RPMI8226 (cell line): Measurements from ENCODE around the gene PLSCR2.
"Not testable (repeated sequence)": the region's sequence is repeated elsewhere in the genome, so short reads cannot be mapped to it uniquely, and the experiment has no call there.

Experiments
- DNase-seq: peaks from one replicate; pipeline ENCODE4 v3.0.0-alpha.2; 2015

Gene PLSCR2

GRCh38 chr3:146476094-146476740 is 6.9 kb upstream of the PLSCR2 start:
- no peak for DNase-seq

- DNase-seq, result not testable (repeated sequence)
These were observed 5.6 kb upstream of the PLSCR2 start for GRCh38 chr3:146474976-146475375.

- DNase-seq, result no peak
These were observed 4.4 kb upstream of the PLSCR2 start for GRCh38 chr3:146473726-146474125.

DNA sequence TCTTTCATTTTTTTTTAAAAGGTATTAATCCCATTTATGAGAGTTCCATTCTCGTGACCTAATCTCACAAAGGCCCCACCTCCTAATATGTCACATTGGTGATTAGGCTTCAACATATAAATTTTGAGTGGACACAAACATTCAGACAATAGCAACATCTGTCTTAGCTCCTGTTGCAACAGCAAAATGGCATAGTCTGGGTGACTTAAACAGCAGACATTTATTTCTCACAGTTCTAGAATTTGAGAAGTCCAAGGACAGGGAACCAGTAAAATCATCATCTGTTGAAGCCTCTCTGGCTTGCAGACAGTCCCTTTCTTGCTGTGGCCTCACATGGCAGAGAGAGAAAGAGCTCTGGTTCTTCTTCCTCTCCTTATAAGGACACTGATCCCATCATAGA is 3.2 kb upstream of the PLSCR2 start:
- DNase-seq, result no peak

- DNase-seq, result no peak
These were observed 1.7 kb upstream of the PLSCR2 start for GRCh38 chr3:146471012-146471411.

GRCh38 chr3:146470425-146470990 is 1.1 kb upstream of the PLSCR2 start:
- DNase-seq, result no peak

- DNase-seq, result no peak
These were observed 651 bp downstream of the PLSCR2 start for GRCh38 chr3:146468671-146469149.

- no peak for DNase-seq
These were observed 1.1 kb downstream of the PLSCR2 start for GRCh38 chr3:146468234-146468633.

DNA sequence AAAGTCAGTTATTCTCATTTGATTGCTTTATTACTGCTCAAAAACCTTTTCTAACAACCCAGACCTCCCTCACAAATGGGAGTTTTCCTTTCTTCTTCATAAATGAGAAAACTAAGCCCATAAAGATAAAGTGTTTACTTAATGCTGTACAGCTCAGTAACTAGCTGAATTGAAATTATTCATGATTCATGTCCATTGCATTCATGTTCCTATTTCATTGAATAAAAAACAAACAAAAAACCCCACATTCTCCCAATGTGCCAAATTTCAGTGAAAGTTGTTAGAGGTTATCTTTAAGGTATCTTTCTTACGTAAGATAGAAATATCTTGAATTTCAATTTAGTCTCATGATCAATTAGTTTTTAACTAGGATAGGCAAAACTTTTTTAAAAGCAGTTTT is 2.8 kb downstream of the PLSCR2 start:
- DNase-seq, result no peak

DNA sequence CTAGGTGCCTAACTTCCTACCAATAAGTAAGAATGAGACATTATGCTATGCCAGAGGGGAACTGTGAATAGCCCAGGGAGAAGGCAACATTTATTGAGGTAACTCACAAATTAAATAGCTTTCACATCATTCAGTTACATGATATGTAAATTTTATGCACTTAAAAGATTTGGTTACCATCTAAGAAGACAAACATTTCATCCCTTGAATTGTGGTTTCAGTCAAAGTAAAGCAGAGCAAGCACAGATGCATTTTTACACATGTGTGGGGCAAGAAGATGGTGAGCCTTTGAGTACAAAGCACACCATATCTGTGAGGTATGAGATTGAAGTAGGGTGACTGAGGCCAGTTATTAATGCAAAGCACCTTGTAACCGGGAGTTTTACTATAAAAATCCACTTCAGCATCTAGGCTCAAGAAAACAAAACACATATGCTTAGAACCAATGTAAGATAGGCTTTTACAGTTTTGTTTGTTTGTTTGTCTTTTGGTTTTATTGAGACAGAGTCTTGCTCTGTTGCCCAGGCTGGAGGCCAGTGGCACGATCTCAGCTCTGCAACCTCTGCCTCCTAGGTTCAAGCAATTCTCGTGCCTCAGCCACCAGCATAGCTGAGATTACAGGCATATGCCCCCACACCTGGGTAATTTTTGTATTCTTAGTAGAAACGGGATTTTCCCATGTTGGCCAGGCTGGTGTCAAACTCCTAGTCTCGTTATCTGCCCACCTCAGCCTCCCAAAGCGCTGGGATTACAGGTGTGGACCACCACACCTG is 3.5 kb downstream of the PLSCR2 start:
- no peak for DNase-seq

DNA sequence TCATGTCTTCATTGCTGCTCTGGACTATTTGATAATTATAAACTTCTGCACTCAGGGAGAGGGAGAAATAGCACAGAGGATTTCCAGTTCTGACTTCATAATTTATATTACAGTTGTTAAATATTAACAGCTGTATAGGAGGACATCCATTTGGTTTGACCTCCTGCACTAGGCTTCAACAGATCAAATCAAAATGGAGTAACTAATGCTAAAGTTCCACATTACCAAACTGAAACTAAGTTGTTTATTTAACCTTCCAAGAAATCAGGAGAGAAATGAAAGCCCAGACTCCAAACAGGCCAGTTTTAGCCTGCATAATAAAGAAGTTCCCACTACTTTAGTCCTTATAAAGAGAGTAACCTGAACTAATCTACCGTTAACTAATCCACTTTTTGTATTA is 4.6 kb downstream of the PLSCR2 start:
- DNase-seq, result no peak

- no peak for DNase-seq
These were observed 5.3 kb downstream of the PLSCR2 start for GRCh38 chr3:146464005-146464595.

GRCh38 chr3:146454796-146455195 is 14.6 kb downstream of the PLSCR2 start:
- DNase-seq, result no peak

GRCh38 chr3:146449613-146450012 is 19.7 kb downstream of the PLSCR2 start:
- no peak for DNase-seq

DNA sequence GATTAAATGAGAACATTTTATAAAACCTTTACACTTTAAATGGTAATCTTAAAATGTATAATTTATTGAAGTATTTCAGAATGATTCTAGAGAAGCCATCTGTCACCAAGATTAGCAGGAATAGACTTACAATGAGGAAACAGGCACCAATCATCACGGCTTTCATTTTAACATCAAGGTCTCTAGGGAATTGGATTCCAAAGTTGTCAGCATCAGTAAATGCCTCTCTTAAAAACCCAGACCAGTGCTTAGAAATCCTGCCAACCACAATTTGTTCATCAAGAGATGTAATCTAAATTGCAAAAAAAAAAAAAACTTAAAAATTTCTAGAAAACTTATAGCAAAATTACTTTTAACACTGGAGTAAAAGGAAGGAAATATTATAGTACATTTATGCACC is 20.3 kb downstream of the PLSCR2 start:
- no peak for DNase-seq

DNA sequence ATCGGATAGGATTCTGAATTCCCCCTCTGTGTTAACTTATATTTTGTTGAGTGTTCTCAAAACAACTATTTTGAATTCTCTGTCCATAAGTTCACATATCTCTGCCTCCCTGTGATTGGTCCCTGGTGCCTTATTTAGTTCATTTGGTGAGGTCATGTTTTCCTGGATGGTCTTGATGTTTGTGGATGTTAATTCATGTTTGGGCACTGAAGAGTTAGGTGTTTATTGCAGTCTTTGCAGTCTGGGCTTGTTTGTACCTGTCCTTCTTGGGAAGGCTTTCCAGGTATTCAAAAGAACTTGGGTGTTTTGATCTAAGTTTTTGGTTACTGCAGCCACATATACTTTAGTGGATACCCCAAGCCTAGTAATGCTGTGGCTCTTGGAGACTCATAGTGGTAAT is 23.3 kb downstream of the PLSCR2 start:
- no peak for DNase-seq

DNA sequence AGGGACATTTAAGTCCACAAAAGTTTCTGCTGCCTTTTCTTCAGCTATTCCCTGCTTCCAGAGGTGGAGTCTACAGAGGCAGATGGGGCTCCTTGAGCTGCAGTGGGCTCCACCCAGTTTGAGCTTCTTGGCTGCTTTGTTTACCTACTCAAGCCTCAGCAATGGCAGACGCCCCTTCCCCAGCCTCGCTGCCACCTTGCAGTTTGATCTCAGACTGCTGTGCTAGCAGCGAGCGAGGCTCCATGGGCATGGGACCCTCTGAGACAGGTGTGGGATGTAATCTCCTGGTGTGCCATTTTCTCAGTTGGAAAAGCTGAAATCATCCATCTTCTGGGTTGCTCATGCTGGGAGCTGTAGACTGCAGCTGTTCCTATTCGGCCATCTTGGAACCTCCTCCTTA is 29.1 kb downstream of the PLSCR2 start:
- DNase-seq, result not testable (repeated sequence)

DNA sequence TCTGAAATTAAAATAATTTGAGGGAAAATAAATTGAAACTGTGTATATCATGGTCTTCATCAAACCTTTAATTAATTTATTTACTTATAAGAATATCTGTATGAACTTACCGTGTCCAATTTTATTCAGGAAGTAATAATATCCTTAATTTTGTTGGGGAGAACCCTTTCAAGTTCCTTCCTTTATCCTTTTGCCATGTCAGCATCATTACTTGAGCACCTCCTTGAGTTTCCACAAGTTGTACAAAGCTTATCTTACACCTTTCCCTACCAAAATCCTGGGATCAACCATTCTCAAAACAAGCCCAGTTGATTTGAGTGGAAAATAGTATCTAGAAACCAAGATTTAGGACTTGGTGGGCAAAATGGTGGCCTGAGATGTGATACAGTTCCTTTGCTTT is 37.3 kb downstream of the PLSCR2 start:
- no peak for DNase-seq

DNA sequence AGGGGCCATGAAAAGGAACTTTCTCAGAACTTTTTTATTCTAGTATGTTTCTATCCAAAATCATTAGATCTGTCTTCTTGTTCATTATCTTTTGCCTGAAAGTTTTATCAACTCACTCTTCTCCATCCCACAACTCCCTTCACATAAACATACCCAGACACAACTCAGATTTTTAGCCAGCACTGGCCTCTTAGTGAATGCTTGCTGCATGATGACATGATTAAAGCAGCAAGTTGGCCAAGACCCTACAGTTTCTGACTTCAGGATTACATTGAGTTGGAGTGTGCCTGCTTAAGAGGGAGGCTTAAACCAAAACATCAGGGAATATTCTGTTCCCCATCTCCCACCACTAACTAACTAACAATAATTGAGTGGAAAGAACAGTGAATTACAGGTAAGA is 38.1 kb downstream of the PLSCR2 start:
- DNase-seq, result no peak

DNA sequence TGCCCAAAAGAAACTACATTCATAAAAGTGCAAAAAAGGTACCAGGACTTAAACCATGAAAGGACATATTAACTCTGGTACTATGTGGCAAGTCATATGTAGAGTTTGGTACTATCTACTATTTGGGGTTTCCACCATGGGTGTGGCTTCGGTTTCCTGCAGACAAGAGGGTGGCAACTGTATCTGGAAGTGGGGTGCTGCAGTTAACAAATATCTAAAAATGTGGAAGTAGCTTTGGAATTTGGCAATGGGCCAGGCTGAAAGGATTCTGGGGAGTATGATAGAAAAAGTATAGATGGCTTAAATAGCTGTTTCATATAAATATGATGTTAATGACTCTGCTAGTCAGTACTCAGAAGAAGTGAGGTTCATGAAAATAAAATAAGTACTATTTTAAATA is 44.0 kb downstream of the PLSCR2 start:
- no peak for DNase-seq

GRCh38 chr3:146421819-146422759 is 47.3 kb downstream of the PLSCR2 start:
- no peak for DNase-seq

DNA sequence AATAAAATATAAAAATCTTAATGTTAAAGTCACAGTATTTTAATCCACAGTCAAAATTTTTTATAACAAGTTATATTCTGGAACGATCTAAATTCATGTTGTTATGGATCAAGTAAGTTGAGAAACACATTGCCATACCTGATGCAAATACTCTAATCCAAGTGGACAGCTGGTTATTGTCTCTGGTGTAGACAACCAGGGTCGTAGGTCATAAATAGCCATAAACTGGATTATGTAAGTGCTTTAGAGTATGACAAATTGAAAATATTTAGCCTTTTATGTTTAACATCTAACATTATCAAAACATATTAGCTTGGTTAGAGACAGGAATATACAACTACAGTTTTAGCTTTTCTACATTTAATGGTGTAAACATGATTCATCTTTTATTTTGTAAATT is 53.0 kb downstream of the PLSCR2 start:
- DNase-seq, result no peak

DNA sequence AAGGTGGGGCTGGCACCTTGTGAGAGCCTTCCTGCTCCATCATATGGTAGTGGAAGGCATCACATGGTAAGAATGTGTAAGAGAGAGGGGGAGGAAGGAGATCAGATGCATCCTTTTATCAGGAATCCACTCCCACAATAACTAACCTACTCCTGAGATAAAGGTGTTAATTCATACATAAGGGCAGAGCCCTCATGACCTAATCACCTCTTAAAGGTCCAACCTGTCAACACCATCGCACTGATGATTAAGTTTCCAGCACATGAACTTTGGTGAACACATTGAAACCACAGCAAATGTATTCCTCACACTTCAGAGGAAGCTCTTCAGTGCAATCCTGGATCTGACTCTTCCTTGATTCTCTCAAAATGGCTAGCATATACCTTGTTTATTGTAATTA is 55.4 kb downstream of the PLSCR2 start:
- no peak for DNase-seq
